ACHN (cell line): ENCODE data around the gene SERTAD4.
"Not testable (repeated sequence)": the region's sequence is repeated elsewhere in the genome, so short reads cannot be mapped to it uniquely, and the experiment has no call there.

Experiments
- DNase-seq: peaks from one replicate; pipeline ENCODE4 v3.0.0-alpha.2; 2015
- in situ Hi-C: cut with HindIII; loops from 2 replicates; pipeline ENCODE4 v1.10.0; 2017; ENCODE audit warnings: low sequenced_read_pairs, low pct_ligation_motif_present, low pct_unique_long_range_greater_than_20kb

SERTAD4 gene

DNA sequence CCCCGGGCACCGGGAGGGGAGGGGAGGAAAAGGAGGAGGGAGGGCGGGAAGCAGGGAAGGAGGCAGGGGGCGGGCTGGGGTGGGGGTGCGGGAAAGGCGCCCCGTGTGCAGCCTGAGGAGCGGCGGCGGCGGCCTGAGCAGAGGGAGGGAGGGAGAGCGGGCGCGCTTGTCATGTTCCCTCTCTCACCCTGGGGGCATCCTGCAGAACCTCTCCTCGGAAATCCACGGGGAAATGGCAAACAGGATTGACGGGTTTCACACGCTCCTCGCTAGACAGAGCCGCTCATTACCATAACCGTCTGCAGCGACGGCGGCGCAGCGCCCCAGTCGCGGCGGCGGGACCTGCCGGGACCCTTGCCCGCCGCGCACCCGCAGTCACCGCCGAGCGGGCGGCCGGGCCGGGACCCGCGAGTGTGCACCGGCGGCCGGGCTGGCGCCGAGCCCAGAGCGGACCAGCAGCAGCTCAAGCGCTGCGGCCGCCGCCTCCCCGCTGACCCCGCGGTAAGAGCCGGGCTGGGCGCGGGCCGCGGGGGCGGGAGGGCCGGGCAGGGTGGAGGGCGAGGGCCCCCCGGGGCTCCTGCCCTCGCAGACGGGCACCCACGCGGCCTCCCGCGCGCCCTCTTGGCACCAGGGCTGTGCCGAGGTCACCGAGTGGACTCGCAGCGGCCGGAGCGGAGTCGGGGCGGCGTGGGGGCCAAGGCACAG is at the start of gene SERTAD4:
Gene SERTAD4, plus strand, starts transcription at position 286 of the 705 bp plus-strand sequence. CDS start 5,165 bp downstream, outside the sequence.
- in situ Hi-C loops: no loop called here
- peak; percentile 78 for DNase-seq

DNA sequence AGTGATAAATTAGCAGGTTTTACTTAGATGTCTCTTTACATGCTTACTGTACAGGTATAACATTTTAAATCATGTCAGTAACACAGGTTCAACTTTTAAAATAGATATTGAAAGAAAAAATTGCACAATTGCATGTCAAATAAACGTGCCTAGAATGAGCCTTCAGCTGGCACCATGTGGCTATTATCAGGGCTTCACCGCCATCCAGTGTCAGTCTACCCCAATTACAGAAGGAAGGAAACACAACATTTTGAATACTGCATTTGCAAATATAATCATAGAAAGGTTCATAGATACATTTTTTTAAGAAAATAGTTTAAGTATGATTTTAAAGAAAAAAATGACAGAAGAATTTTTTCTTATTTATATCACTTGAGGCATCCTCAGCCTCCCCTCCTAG is 47.5 kb upstream of the SERTAD4 start:
- in situ Hi-C loops: no loop called here
- no peak for DNase-seq

DNA sequence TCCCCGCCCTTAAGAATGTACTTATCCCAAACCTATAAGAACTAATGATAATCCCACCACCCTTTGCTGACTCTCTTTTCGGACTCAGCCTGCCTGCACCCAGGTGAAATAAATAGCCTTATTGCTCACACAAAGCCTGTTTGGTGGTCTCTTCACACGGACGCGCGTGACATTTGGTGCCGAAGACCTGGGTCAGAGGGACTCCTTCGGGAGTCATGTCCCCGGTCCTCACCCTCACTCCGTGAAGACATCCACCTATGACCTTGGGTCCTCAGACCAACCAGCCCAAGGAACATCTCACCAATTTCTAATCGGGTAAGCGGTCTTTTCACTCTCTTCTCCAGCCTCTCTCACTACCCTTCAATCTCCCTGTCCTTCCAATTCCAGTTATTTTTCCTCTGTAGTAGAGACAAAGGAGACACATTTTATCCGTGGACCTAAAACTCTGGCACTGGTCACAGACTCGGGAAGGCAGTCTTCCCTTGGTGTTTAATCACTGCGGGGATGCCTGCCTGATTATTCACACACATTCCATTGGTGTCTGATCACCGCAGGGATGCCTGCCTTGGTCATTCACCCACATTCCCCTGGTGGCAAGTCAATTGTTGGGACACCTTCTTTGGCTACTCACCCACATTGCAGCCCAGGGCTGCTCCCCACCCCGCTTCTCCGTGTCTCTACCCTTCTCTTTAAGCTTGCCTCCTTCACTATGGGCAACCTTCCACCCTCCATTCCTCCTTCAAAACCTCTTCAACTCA is 44.6 kb upstream of the SERTAD4 start:
- DNase-seq: peak; percentile 95

DNA sequence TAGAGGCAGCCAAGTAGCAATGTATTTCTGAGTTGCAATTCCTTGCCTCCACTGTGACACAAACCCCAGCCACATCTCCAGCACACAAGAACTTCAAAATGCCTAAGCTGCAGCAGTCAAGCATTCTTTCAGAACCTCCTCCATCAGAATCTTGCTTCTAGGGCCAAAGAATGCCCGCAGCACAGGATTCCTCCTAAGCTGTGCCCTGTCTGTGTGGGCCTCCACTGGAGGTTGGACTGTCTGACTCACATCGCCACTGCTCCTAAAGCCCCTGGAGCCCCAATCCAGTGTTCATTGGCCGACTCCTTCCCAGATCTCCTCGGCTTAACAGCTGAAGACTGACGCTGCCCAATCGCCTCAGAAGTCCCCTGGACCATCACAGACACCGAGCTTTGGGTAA is 43.2 kb upstream of the SERTAD4 start:
- DNase-seq: no peak
- in situ Hi-C loops: no loop called here

More for the DNA sequence above, 44.6 kb upstream of the SERTAD4 start:
- in situ Hi-C loops: not testable (repeated sequence)

DNA sequence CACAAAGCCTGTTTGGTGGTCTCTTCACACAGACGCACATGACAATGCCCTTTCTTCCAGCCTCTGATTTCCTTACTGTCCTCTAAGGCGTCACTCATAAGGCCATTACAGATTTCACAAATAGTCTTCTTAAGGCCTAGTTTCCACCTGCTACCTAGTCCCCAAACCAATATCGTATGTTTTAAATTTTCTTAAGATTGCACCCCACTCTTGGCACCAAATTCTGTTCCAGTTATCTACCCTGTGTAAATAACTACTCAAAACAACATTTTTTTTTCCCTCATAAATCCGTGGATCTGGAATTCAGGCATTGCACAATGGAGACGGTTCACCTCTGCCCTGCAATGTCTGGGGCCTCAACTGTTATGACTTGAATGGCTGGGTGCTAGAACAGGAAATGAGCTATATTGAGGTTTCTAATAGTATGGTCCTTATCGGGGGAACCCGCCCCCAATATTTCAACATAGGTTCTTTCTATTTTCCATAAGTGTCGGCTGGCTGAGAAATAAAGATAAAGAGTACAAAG is 36.9 kb upstream of the SERTAD4 start:
- DNase-seq: no peak
- in situ Hi-C loops: no loop called here

DNA sequence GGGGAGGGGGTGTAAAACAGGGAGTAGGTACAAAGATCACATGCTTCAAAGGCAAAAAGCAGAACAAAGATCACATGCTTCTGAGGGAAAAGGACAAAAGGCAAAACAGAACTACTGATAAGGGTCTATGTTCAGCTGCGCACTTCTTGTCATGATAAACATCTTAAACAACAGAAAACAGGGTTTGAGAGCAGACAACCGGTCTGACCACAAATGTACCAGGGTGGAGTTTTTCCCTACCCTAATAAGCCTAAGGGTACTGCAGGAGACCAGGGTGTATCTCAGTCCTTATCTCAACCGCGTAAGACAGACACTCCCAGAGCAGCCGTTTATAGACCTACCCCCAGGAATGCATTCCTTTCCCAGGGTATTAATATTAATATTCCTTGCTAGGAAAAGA is 36.3 kb upstream of the SERTAD4 start:
- in situ Hi-C loops, DNase-seq: not testable (repeated sequence)

DNA sequence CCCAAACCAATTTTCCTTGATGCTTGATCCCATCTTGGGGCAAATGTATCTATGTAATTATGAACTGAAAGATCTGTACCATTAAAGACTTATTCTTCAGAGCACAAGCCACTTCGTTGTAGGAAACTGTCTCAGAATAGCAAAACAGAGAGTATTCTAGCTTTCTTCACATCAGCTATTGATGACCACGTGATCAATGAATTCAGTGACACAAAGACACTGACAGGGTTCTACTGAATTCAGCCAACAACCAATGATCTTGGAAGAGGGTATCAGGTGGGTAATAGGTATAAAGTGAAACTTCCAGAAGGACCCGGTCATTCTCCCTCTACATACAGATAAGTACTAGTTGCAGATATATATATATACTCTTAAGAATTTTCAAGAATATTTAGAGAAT is 33.8 kb upstream of the SERTAD4 start:
- in situ Hi-C loops: no loop called here

DNA sequence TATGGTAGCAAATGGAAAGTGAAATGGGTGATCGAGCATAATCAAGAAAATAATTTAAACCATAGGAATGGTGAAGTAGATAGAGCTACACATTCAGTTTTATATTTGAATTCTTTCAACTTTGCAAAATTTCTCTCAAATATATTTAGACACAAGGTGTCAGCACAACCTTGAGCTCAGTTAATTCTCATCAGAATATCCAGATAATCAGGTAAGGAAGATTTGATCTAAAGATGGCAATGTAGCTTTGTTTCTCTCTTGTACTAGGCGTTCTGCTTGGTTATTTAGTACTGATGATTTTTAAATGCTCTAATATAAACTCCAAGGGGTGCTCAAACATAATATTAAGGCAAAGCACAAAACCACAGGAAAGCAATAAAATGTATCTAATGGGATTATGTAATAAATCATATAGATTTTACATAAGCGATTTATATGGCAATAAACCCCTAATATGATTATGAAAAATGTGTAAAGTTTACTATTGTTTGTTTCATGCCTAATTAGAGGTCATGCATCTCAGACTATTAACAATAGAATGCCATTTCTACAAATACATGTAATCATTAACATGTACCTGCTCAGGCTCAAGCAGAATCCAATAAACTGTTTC is 32.4 kb upstream of the SERTAD4 start:
- in situ Hi-C loops: no loop called here
- DNase-seq: no peak

More for the DNA sequence above, 33.8 kb upstream of the SERTAD4 start:
- DNase-seq: no peak

DNA sequence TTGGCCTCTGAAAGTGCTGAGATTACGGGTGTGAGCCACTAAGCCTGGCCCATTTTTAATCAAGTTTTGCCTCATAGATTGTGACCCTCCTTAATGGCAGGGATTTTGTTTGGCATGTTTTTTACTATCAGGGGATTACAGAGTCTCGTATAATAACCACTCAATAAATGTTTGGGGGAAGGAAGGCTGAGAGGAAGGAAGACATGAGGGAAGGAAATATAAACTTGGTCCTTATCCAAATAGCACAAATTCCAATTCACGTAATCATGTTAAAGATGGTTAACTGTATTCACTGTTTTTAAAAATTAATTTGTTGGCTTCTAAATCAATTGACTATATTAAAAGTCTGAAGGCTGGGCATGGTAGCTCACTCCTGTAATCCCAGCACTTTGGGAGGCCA is 30.9 kb upstream of the SERTAD4 start:
- in situ Hi-C loops: no loop called here
- DNase-seq: peak; percentile 51

DNA sequence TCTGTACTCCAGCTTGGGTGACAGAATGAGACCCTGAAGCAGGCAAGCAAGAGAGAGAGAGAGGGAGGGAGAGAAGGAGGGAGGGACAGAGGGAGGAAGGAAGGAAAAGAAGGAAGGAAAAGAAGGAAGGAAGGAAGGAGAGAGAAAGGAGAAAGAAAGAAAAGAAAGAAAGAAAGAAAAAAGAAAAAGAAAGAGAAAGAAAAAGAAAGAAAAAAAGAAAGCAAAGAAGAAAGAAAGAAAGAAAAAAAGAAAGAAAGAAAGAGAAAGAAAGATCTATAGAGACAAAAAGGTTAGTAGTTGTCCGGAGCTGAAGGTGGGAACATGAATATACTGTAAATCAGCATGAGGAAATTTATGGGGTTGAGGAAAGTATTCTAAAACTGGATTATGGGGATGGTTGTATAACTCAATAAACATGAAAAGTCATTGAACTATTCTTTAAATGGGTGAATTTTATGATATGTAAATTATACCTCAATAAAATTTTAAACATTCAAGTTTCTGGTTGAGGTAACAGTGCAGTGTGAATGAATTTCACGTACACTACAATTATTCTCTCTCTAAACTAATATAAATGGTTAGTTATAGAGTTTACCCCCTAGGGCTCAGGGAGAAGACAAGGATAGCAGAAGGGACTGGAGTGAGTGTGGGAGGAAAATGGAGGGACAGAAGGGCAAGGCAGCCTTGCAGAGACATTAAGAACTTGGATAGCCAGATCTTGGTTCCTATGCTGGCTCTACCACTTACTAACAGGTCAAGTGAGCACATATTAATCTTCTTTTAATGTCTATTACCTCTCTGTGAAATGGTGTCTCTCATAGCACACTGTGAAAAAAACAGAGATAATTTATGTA is 24.8 kb upstream of the SERTAD4 start:
- no peak for DNase-seq
- in situ Hi-C loops: no loop called here

DNA sequence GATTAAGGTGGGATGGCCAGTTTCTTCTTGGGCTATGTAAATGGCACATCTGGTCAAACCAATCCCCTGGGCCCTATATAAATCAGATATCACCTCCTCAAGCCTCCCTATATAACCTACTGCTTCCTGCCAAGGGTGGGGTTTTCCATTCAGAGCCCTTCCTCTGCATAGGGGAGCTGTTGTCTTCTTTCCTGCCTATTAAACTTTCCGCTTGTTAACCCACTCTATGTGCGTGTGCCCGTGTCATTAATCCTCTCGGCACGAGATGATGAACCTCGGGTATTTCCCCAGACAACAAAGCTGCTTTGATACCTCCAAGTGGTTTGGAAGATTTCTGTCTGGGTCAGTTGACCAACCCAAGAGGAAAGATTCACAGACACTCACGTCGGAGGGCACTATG is 19.3 kb upstream of the SERTAD4 start:
- DNase-seq: no peak
- in situ Hi-C loops: no loop called here

DNA sequence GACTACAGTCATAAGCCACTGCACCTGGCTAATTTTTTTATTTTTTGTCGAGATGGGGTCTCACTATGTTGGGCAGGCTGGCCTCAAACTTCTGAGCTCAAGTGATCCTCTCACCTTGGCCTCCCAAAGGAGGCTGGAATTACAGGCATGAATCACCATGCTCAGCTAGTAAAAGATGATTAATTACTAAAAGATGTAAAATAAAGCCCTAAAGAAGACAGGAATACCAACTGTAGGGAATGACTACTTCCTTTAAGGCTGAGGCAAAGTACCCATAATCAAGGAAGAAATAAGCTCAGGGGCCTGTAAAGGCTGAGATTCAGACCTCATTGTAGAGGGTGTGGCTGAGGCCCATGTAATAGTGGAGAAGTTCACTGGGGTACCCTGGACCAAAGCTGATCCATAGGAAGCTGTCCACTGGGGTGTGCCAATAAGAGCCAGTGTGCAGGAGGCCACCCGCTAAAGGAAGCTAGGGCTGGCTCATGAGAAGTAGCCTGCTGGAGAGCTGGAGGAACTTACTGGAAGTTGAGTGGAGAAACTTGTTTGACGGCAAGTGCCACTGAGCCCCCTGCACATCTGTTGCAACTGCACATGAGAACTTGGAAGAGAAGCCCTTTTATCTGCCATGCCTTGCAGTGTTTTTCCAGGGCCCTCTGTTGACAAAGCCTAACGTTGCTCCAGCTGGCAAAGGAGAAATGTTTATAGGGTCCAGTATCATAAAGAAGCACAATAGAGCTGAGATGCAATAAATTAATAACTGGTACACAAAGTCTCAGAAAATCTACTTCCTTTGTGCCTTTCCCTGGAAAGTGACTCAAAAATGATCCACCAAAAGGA is 17.8 kb upstream of the SERTAD4 start:
- in situ Hi-C loops: no loop called here
- no peak for DNase-seq

DNA sequence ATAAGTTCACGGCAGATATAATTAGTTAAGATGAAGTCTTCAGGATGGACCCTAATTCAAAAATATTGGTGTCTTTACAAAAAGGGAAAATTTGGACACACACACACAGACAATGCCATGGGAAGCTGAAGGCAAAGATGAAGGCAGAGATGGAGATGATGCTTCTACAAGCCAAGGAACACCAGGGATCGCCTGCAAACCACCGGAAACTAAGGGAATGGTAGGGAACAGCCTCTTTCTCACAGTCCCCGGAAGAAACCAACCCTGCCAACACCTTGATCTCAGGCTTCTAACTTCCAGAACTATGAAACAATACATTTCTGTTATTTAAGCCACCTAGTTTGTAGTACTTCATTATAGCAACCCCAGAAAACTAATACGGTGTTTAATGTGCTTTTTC is 15.1 kb upstream of the SERTAD4 start:
- no peak for DNase-seq
- in situ Hi-C loops: no loop called here

DNA sequence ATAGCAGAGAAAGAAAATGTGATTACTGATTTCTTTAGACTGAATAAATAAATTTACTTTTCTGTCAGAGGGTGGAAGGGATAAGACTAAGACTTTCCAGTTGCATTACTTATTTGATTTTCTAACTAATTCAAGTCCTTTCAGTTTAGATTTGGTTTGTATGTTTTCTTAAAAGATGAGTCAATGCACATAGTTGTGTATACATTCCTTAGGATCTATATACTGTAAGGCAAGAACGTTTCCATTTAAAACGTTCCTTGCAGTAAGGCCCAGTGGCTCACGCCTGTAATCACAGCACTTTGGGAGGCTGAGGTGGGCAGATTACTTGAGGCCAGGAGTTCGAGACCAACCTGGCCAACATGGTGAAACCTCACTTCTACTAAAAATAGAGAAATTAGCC is 14.5 kb upstream of the SERTAD4 start:
- no peak for DNase-seq
- in situ Hi-C loops: no loop called here

DNA sequence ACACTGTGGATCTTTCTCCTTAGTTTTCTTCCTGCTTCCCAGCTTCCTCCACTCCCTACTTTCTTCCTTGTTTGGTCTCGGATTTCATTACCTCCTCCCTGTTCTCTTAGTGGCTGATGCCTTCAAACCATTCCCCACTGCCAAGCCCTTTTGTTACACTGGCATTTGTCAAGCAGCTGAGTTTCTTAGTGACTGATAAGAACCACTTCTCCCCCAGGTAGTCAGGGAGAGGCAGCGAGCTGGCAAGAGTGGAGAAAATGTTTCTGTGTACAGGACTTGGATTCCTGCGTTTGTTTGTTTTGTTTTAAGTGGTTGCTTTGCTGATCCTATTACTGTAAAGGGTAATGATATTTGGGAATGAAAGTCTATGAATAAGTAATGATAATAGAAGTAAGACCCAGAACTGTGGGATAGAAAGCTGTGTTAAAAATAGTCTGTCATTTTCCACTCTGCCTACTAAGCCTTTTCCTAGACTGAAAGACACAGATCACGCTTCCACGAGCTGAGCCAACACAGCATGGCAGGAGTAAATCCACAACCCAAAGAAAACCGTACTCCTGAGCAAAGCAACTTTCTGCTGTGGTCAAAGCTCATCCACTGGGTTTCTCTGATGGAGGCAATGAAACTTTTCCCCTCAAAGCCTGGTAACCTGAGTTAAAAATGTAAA is 10.1 kb upstream of the SERTAD4 start:
- in situ Hi-C loops: no loop called here
- peak; percentile 69 for DNase-seq

DNA sequence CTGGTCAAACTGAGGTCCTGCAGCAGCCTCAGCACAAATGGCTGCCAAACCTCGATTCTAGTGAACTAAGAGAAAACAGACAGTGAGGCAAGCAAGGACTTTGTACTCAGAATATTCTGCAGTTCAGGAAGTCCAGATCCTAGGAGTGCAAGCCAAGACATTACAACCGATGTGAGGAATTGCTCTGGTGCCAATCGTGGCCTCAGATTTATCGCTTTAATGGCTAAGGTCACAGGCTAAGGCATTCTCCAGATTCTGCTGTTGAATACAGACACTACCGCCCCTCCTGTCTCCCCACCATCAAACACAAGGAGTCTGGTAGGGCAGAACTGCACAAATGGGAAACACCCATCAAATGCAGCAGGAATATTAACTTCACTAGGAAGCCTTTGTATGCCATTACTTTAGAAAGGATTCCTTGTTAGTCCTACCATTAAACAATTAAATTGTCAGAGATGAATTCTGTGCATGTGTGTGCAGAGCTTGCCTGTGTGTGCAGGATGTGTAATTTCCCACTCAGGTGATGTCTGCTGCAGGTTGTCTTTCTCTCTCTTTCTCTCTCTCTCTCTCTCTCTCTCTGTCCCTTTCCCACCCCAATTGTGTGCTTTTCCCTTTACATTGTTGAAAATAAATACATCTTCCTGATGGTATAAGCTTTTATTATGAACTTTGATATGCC is 9.2 kb upstream of the SERTAD4 start:
- in situ Hi-C loops: no loop called here

DNA sequence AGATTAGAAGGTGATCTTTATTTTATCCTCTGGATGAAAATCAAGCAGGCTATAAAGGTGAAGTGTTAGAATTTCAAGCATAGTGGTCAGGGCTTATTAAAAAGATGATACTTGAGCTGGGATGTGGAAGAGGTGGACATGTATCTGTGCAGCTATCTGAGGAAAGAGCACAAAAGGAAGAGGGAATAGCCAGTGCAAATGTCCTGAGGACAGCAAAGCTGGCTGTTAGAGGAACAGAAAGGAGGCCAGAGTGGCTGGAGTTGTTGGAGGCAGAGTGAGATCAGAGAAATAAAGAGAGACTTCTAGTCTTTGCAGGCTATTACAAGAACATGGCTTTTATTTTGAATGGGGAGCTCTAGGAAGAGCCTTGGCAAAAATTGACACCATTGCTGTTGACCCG is 4.4 kb upstream of the SERTAD4 start:
- in situ Hi-C loops: no loop called here
- no peak for DNase-seq

More for the DNA sequence above, 9.2 kb upstream of the SERTAD4 start:
- DNase-seq: peak; percentile 82
